GM12892 (cell line): ENCODE results near the gene PCDHGA6.
"Not testable (repeated sequence)": the region's sequence is repeated elsewhere in the genome, so short reads cannot be mapped to it uniquely, and the experiment has no call there.

Experiments used
- DNase-seq: peaks from one replicate; pipeline ENCODE4 v3.0.0; 2011; ENCODE audit not compliant: insufficient read length
- FAIRE-seq: peaks from 2 replicates; lab custom pipeline; 2011; peaks lifted over from hg19 to GRCh38; lab: Jason Lieb, UNC
- POLR2A ChIP-seq: IDR thresholded peaks from 2 replicates; pipeline ENCODE4 v1.6.1; 2011; ENCODE audit warnings: low read depth, low read length, control low read depth
- POLR2AphosphoS5 ChIP-seq: IDR thresholded peaks from 2 replicates; pipeline ENCODE4 v1.6.1; 2011; ENCODE audit warnings: low read depth, low read length, control low read depth
- TAF1 ChIP-seq: IDR thresholded peaks from 2 replicates; pipeline ENCODE4 v1.6.1; 2011; ENCODE audit warnings: low read depth, mild to moderate bottlenecking, control low read depth, low read length, borderline replicate concordance

PCDHGA6 gene

GRCh38 chr5:141366016-141366896 lies 7.4 kb upstream of the PCDHGA6 start:
- TF ChIP-seq POLR2A: no peak
- no peak for TF ChIP-seq POLR2AphosphoS5
- no peak for TF ChIP-seq TAF1
- FAIRE-seq: no peak
- DNase-seq: no peak

DNA sequence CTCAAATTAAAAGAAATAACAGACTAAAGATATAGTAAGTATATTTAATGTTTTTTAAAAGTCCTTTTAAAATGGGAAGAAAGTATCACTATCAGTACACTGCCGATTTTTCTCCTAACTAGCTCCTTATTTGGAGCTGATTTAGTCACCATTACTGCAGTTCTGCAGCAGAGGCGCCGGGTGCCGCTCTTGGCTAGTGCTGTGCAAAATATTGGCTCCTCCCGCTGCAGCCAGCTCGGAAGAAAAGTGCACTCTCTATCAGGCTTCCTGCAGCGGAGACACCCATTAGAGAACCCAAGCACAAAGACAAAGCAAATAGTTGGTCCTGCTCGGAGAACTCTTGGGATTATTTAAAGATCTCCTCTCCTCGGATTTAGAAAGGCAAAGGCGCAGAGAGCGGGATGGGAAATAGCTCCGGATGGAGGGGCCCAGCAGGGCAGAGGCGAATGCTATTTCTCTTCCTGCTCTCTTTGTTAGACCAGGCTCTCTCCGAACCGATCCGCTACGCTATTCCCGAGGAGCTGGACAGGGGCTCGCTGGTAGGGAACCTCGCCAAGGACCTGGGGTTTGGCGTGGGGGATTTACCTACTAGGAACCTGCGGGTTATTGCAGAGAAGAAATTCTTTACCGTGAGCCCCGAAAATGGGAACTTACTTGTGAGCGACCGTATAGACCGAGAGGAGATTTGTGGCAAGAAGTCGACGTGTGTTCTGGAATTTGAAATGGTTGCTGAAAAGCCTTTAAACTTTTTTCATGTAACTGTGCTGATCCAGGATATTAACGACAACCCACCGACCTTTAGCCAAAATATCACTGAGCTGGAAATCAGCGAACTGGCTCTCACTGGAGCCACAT lies 3.5 kb upstream of the PCDHGA6 start, which contains the start of gene PCDHGB3:
TSS of gene PCDHGB3 (plus strand) at position 249 of the 855 bp plus-strand sequence. CDS start at position 402, 153 bp downstream.
- FAIRE-seq (peak; percentile 56), DNase-seq (no peak)
- no peak for TF ChIP-seq POLR2AphosphoS5
- peak; percentile 27; the same call in 1 of the 2 replicates for TF ChIP-seq POLR2A
- TF ChIP-seq TAF1: no peak

- no peak for FAIRE-seq
- no peak for DNase-seq
- TF ChIP-seq TAF1 (no peak), POLR2A (no peak), POLR2AphosphoS5 (no peak)
Measured at GRCh38 chr5:141371572-141372475, 1.9 kb upstream of the PCDHGA6 start.

DNA sequence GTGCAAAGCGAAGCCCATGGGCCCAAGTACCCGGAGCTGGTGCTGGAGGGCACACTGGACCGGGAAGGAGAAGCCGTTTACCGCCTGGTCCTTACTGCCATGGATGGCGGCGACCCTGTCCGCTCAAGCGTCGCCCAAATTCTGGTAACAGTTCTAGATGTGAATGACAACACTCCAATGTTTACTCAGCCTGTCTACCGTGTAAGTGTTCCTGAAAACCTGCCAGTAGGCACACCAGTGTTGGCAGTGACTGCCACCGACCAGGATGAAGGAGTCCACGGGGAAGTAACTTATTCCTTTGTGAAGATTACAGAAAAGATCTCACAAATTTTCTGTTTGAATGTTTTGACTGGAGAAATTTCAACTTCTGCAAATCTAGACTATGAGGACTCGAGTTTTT lies 936 bp downstream of the PCDHGA6 start:
- no peak for FAIRE-seq
- DNase-seq: no peak
- TF ChIP-seq POLR2AphosphoS5 (no peak), POLR2A (no peak), TAF1 (no peak)

GRCh38 chr5:141375444-141376155 lies 1.9 kb downstream of the PCDHGA6 start:
- FAIRE-seq, DNase-seq: not testable (repeated sequence)

GRCh38 chr5:141382469-141383294 lies 9.0 kb downstream of the PCDHGA6 start, which contains the start of gene PCDHGA7:
Gene PCDHGA7, plus strand, starts transcription at chr5:141382742. Its CDS starts 158 bp downstream, at chr5:141382900.
- FAIRE-seq (no peak), DNase-seq (no peak)
- TF ChIP-seq TAF1 (no peak), POLR2A (no peak), POLR2AphosphoS5 (no peak)

GRCh38 chr5:141383345-141383744 lies 9.7 kb downstream of the PCDHGA6 start:
- DNase-seq (no peak), FAIRE-seq (no peak)
- TF ChIP-seq TAF1 (no peak), POLR2AphosphoS5 (no peak), POLR2A (no peak)

GRCh38 chr5:141384471-141385267 lies 11.0 kb downstream of the PCDHGA6 start:
- FAIRE-seq: no peak
- no peak for TF ChIP-seq POLR2AphosphoS5
- no peak for DNase-seq

- DNase-seq: not testable (repeated sequence)
- peak; percentile 82 for FAIRE-seq
Measured at GRCh38 chr5:141387557-141388311, 14.0 kb downstream of the PCDHGA6 start, which contains the start of gene PCDHGB4. Gene PCDHGB4, plus strand, starts transcription at chr5:141387698. Its CDS starts 187 bp downstream, at chr5:141387885.
